Measurements from ENCODE around the gene CABP5. TPM values are rescaled to one million over a fixed set of nuclear protein-coding genes. Genes with fewer than 3 reads are reported as not detected.
"Not testable (repeated sequence)": the region's sequence is repeated elsewhere in the genome, so short reads cannot be mapped to it uniquely, and the experiment has no call there.

Gene CABP5
- polyA plus RNA-seq, 3 donors, result 0.17 TPM; not detected in 2

- 82% methylated on average over 4 of the region's 5 CpGs for WGBS (ENCODE audit: insufficient coverage)
- Mint-ChIP-seq H3K27ac (no peak overlapping the region), H3K36me3 (no peaks in the 10 kb centered on the region)
Observed at GRCh38 chr19:48090281-48090802, 46.5 kb upstream of the CABP5 start.

GRCh38 chr19:48088991-48089390, 45.1 kb upstream of the CABP5 start:
- H3K4me3 ChIP-seq (replicated peaks in 1 of 3; ENCODE audit: low read depth in 2 of 3, low read length in 3 of 3); H3K9ac ChIP-seq (ENCODE audit: insufficient read depth, low read length, poor library complexity, severe bottlenecking); intact Hi-C loops (cut with micrococcal nuclease); H3K9me3 ChIP-seq (replicated peaks in 1 of 2; ENCODE audit: control insufficient read depth in 1 of 2, insufficient read depth in 1 of 2, low read length in 2 of 2); H3K4me1 Mint-ChIP-seq; DNase-seq; H4K20me1 ChIP-seq (ENCODE audit: insufficient read depth, low read length); H3K27ac ChIP-seq (ENCODE audit: low read depth in 1 of 2, low read length in 2 of 2); H3K27me3 Mint-ChIP-seq (ENCODE audit: low read depth in 3 of 3); H3K27me3 ChIP-seq (ENCODE audit: control insufficient read depth in 2 of 2, insufficient read depth in 2 of 2, low read length in 2 of 2); H3K4me2 ChIP-seq (replicated peaks; ENCODE audit: extremely low read depth, low read length, poor library complexity, severe bottlenecking); H3K36me3 ChIP-seq (replicated peaks in 1 of 2; ENCODE audit: control insufficient read depth in 1 of 2, insufficient read depth in 2 of 2, low read length in 2 of 2); H3K79me2 ChIP-seq (ENCODE audit: insufficient read depth, low read length); H3K4me1 ChIP-seq (ENCODE audit: control insufficient read depth in 1 of 2, insufficient read depth in 2 of 2, low read length in 2 of 2); H2AFZ ChIP-seq (ENCODE audit: insufficient read depth, low read depth, low read length, poor library complexity, severe bottlenecking); H3K36me3 Mint-ChIP-seq: not testable (repeated sequence)
- WGBS (ENCODE audit: insufficient coverage), result 79% methylated on average over 3 of the region's 6 CpGs
- peak overlapping the region in 1 of 7 donors; percentile 16 for H3K27ac Mint-ChIP-seq
- peaks cover 0 to 12% (median 3%) of the 10 kb centered on the region in 7 donors for H3K9me3 Mint-ChIP-seq
- peak overlapping the region in 1 of 2 donors; percentile 2 for H3K4me3 Mint-ChIP-seq

More at GRCh38 chr19:48090281-48090802, 46.5 kb upstream of the CABP5 start:
- Histone ChIP-seq H3K27me3 (ENCODE audit: control insufficient read depth in 2 of 2, insufficient read depth in 2 of 2, low read length in 2 of 2) (no peaks in the 10 kb centered on the region), H3K4me2 (replicated peaks; ENCODE audit: extremely low read depth, low read length, poor library complexity, severe bottlenecking) (no peak overlapping the region), H3K9me3 (replicated peaks in 1 of 2; ENCODE audit: control insufficient read depth in 1 of 2, insufficient read depth in 1 of 2, low read length in 2 of 2) (peaks cover 0 to 6% of the 10 kb centered on the region in 2 donors), H3K9ac (ENCODE audit: insufficient read depth, low read length, poor library complexity, severe bottlenecking) (no peak overlapping the region), H2AFZ (ENCODE audit: insufficient read depth, low read depth, low read length, poor library complexity, severe bottlenecking) (no peak overlapping the region), H4K20me1 (ENCODE audit: insufficient read depth, low read length) (no peaks in the 10 kb centered on the region), H3K79me2 (ENCODE audit: insufficient read depth, low read length) (no peaks in the 10 kb centered on the region), H3K4me3 (replicated peaks in 1 of 3; ENCODE audit: low read depth in 2 of 3, low read length in 3 of 3) (no peak overlapping the region), H3K4me1 (ENCODE audit: control insufficient read depth in 1 of 2, insufficient read depth in 2 of 2, low read length in 2 of 2) (no peaks in the 10 kb centered on the region), H3K27ac (ENCODE audit: low read depth in 1 of 2, low read length in 2 of 2) (no peak overlapping the region), H3K36me3 (replicated peaks in 1 of 2; ENCODE audit: control insufficient read depth in 1 of 2, insufficient read depth in 2 of 2, low read length in 2 of 2) (no peaks in the 10 kb centered on the region)
- DNase-seq, result no peak
- intact Hi-C loops (cut with micrococcal nuclease), result no loop called here
- Mint-ChIP-seq H3K9me3 (peaks cover 0 to 17% (median 5%) of the 10 kb centered on the region in 7 donors), H3K27me3 (ENCODE audit: low read depth in 3 of 3) (peaks cover 5 to 8% (median 6%) of the 10 kb centered on the region in 3 donors), H3K4me3 (no peak overlapping the region), H3K4me1 (no peaks in the 10 kb centered on the region)
- no peak for TF ChIP-seq CTCF (IDR thresholded peaks at IDR 0.05)
